Stimulated activated CD4-positive, alpha-beta T cell treated with anti-CD3 and anti-CD28 coated beads, TNF-alpha, amount 100 ng/mL, for 4 hours (primary cell): ENCODE data around the gene TSHZ1.
"Not testable (repeated sequence)": the region's sequence is repeated elsewhere in the genome, so short reads cannot be mapped to it uniquely, and the experiment has no call there.

Experiments used
- DNase-seq, 3 experiments: peaks; one replicate each; pipeline ENCODE4 v3.0.0-alpha.2; 2020; ENCODE audit warnings: low read depth in 3 of 3

Gene TSHZ1

GRCh38 chr18:75309564-75309963 lies 99.0 kb downstream of the TSHZ1 start:
- no peak for DNase-seq

- no peak for DNase-seq
These were observed 103.5 kb downstream of the TSHZ1 start for GRCh38 chr18:75314117-75314516.

GRCh38 chr18:75314606-75315005 lies 104.0 kb downstream of the TSHZ1 start:
- DNase-seq = no peak

GRCh38 chr18:75316223-75316622 lies 105.6 kb downstream of the TSHZ1 start:
- no peak for DNase-seq

GRCh38 chr18:75316826-75317225 lies 106.2 kb downstream of the TSHZ1 start:
- DNase-seq = no peak

GRCh38 chr18:75317300-75317699 lies 106.7 kb downstream of the TSHZ1 start:
- no peak for DNase-seq

- no peak for DNase-seq
These were observed 107.1 kb downstream of the TSHZ1 start for GRCh38 chr18:75317703-75318102.

GRCh38 chr18:75319905-75320304 lies 109.3 kb downstream of the TSHZ1 start:
- no peak for DNase-seq

- no peak for DNase-seq
These were observed 109.9 kb downstream of the TSHZ1 start for GRCh38 chr18:75320506-75320905.

- DNase-seq = no peak
These were observed 110.8 kb downstream of the TSHZ1 start for GRCh38 chr18:75321431-75321830.

- no peak for DNase-seq
These were observed 111.6 kb downstream of the TSHZ1 start for GRCh38 chr18:75322206-75322605.

- DNase-seq = no peak
These were observed 113.4 kb downstream of the TSHZ1 start for GRCh38 chr18:75323821-75324585.

GRCh38 chr18:75324686-75325257 lies 114.2 kb downstream of the TSHZ1 start:
- DNase-seq = no peak

- not testable (repeated sequence) for DNase-seq
These were observed 119.2 kb downstream of the TSHZ1 start for GRCh38 chr18:75329753-75330152.

- DNase-seq = no peak
These were observed 119.7 kb downstream of the TSHZ1 start for GRCh38 chr18:75330308-75330707.

- DNase-seq = no peak
These were observed 124.3 kb downstream of the TSHZ1 start for GRCh38 chr18:75334869-75335268.

- no peak for DNase-seq
These were observed 124.9 kb downstream of the TSHZ1 start for GRCh38 chr18:75335511-75335910.

GRCh38 chr18:75336767-75337166 lies 126.2 kb downstream of the TSHZ1 start:
- no peak for DNase-seq

- DNase-seq = no peak
These were observed 126.8 kb downstream of the TSHZ1 start for GRCh38 chr18:75337348-75337747.

GRCh38 chr18:75338631-75339030 lies 128.0 kb downstream of the TSHZ1 start:
- DNase-seq = no peak
